ENCODE results near the gene PRKACA. TPM values are rescaled to one million over a fixed set of nuclear protein-coding genes. Genes with fewer than 3 reads are reported as not detected.
"Not testable (repeated sequence)": the region's sequence is repeated elsewhere in the genome, so short reads cannot be mapped to it uniquely, and the experiment has no call there.

The PRKACA gene
- total RNA-seq, 4 donors from 2014 or later = 26.9 to 59.4 (median 41.3) TPM

DNA sequence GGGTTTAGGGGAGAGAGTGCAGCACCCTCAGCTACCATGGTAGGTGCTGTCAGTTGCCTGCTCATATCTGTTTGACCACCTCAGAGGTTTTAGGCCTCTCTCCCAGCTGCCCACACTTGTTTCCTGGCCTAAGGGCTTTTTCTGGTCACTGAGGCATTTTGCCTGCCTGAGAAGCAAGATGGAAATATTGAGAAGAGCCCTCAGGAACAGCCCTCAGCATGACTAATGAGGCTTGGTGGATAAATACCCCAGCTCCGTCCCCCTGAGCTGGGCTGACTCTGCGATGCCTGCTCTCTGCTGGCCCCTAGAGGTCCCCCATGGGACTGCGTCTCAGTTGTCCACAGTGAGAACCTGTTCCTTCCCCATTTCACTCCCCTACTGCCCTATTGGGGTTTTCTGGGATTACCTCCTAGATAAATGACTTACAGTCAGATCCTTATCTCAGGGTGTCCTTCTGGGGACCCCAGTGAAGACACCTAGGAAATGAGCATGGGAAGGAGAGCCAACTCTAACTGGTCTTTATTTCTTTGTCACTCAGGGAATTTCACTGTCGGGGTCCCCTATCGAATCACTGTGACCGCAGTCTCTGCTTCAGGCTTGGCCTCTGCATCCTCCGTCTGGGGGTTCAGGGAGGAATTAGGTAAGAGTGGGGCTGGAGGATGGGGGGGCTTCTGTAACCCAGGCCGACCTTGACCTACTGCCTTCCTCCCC is 69.0 kb downstream of the PRKACA start:
- 75% methylated on average over 8 of the region's 8 CpGs for WGBS, 2 donors
- no peaks in the 10 kb centered on the region for H3K4me1 ChIP-seq
- no peak overlapping the region for H3K27ac ChIP-seq
- H3K4me3 ChIP-seq = no peak overlapping the region
- peak in 1 of 2 donors; percentile 53 for DNase-seq (ENCODE audit: low spot score in 2 of 2)
- peak; percentile 45 to 78 (median 62) for TF ChIP-seq CTCF (IDR thresholded peaks at IDR 0.05)
- no peak for TF ChIP-seq POLR2A (IDR thresholded peaks at IDR 0.05)
- no peak for TF ChIP-seq EP300 (IDR thresholded peaks at IDR 0.05)
- H3K36me3 ChIP-seq = peaks cover 0 to 15% (median 0%) of the 10 kb centered on the region in 3 donors
- H3K9me3 ChIP-seq = peaks cover 0 to 14% (median 0%) of the 10 kb centered on the region in 4 donors
- H3K27me3 ChIP-seq = no peaks in the 10 kb centered on the region

GRCh38 chr19:14047866-14048265 is 69.7 kb downstream of the PRKACA start:
- not testable (repeated sequence) for DNase-seq (ENCODE audit: low spot score in 2 of 2); H3K4me1 ChIP-seq; H3K4me3 ChIP-seq; H3K27ac ChIP-seq; H3K27me3 ChIP-seq; H3K9me3 ChIP-seq
- 98% methylated on average over 10 of the region's 10 CpGs for WGBS, 2 donors
- peaks cover 0 to 11% (median 0%) of the 10 kb centered on the region in 3 donors for H3K36me3 ChIP-seq

- H3K9me3 ChIP-seq, H3K4me1 ChIP-seq, H3K4me3 ChIP-seq, H3K36me3 ChIP-seq, H3K27me3 ChIP-seq: not testable (repeated sequence)
- peak in 1 of 2 donors; percentile 51 for DNase-seq (ENCODE audit: low spot score in 2 of 2)
- peak; percentile 30 to 62 (median 46) for TF ChIP-seq CTCF (IDR thresholded peaks at IDR 0.05)
- 57 to 58% methylated on average over 19 of the region's 19 CpGs for WGBS, 2 donors
- peak overlapping the region in 1 of 4 donors; percentile 26 for H3K27ac ChIP-seq
Measured at GRCh38 chr19:14042659-14043608, 74.6 kb downstream of the PRKACA start.

Other genes starting within 250 kb of the PRKACA start
- not detected for gene NANOS3, start 240.6 kb downstream of the PRKACA start, total RNA-seq
- 1 to 10 TPM in 3 of 4 donors, not detected in 1; 1.5 to 3.3 (median 3.0) TPM for gene BRME1, start 211.6 kb downstream of the PRKACA start, total RNA-seq
- gene CC2D1A, start 211.6 kb downstream of the PRKACA start, total RNA-seq = 10 to 100 TPM; 42.7 to 99.3 (median 56.0) TPM
- 10 to 100 TPM in 3 of 4 donors, 1 to 10 TPM in 1; 9.4 to 45.7 (median 20.7) TPM for gene PODNL1, start 179.3 kb downstream of the PRKACA start, total RNA-seq
- gene DCAF15, start 165.3 kb downstream of the PRKACA start, total RNA-seq = 10 to 100 TPM; 14.3 to 31.5 (median 19.3) TPM
- 1 to 10 TPM; 3.1 to 8.4 (median 6.0) TPM for gene RFX1, start 111.4 kb downstream of the PRKACA start, total RNA-seq
- not detected for gene RLN3, start 89.6 kb downstream of the PRKACA start, total RNA-seq
- gene IL27RA, start 86.0 kb downstream of the PRKACA start, total RNA-seq = 1 to 10 TPM; 2.4 to 3.5 (median 3.0) TPM
- 1 to 10 TPM in 1 of 4 donors, under 1 TPM in 3; 0.30 to 2.7 (median 0.53) TPM for gene PALM3, start 55.7 kb downstream of the PRKACA start, total RNA-seq
- 1 to 10 TPM; 1.8 to 7.8 (median 7.2) TPM for gene MISP3, start 45.0 kb downstream of the PRKACA start, total RNA-seq
- not detected for gene C19orf67, start 32.0 kb downstream of the PRKACA start, total RNA-seq
- gene SAMD1, start 27.0 kb downstream of the PRKACA start, total RNA-seq = 10 to 100 TPM in 3 of 4 donors, 1 to 10 TPM in 1; 5.9 to 31.4 (median 19.0) TPM
- 1 to 10 TPM in 1 of 4 donors, under 1 TPM in 1, not detected in 2; 0.90 to 2.3 TPM for gene ASF1B, start 18.8 kb upstream of the PRKACA start, total RNA-seq
- 10 to 100 TPM in 2 of 4 donors, 1 to 10 TPM in 2; 8.0 to 17.5 (median 11.2) TPM for gene ADGRL1, start 88.4 kb upstream of the PRKACA start, total RNA-seq